ENCODE measurements around the gene ATAT1. TPM values are rescaled to one million over a fixed set of nuclear protein-coding genes. Genes with fewer than 3 reads are reported as not detected.

Gene ATAT1
- total and polyA plus RNA-seq, 12 donors: 0.78 to 16.3 (median 8.3) TPM

DNA sequence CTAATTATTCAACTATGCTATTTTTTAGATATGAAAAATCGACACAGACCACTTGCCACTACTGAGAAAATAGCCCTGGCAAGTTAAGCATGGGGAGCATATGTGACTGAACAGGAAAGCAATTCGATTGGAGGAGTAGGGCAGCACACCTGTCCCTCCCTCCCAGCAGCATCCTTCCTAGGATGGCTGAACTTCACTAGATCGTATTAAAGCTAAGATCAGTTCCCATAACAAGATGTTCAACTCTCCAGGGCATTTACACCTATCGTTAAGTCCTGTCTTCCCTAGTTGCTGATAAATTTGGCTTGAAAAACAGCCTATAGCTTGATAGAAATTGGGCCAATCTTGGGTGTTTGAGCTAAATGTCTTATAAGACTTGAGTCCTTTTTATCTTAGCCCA lies 16.6 kb upstream of the ATAT1 start:
- H3K27ac ChIP-seq: peak overlapping the region in 1 of 5 donors; percentile 23

DNA sequence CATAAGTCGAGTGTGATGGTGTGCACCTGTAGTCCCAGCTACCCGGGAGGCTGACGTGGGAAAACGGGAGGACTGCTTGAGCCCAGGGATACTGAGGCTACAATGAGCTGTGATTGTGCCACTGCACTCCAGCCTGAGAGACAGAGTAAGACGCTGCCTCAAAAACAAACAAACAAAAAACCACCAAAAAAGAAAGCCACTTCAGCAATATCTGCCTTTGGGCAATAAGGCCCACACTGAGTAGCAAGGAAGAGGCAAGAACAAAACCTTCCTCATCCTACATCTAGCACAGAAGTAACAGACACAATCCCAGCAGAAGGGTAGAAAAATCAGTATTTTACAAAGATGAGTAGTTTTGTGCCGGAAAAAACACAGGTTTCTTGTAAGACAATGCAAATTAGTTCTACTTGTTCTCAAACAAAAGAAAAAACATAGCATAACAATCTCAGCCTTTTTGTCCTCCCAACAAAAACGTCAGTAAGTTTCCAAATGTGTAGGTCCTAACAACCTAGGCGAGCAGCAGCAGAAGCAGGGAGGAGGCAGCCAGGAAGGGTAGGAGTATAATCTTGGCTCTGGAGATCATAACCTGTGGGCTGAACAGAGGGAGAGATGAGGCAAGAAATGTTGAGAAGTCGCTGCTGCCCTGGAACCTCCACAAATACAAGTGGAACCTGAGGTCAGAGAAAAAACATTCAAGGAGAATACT lies 15.4 kb upstream of the ATAT1 start:
- DNase-seq: no peak
- Histone ChIP-seq H3K27ac (no peak overlapping the region), H3K4me1 (replicated peaks in 1 of 2) (peaks cover 4 to 49% of the 10 kb centered on the region in 2 donors)

More for the DNA sequence above, 16.6 kb upstream of the ATAT1 start:
- H3K27me3 ChIP-seq: no peaks in the 10 kb centered on the region
- 78 to 82% (median 80%) methylated on average over 4 of the region's 4 CpGs for WGBS, 4 donors
- H3K4me3 ChIP-seq: no peak overlapping the region
- H3K9me3 ChIP-seq (replicated peaks in 1 of 3): no peaks in the 10 kb centered on the region
- no peak for TF ChIP-seq POLR2A (IDR thresholded peaks at IDR 0.05)
- TF ChIP-seq, protein P1, sequence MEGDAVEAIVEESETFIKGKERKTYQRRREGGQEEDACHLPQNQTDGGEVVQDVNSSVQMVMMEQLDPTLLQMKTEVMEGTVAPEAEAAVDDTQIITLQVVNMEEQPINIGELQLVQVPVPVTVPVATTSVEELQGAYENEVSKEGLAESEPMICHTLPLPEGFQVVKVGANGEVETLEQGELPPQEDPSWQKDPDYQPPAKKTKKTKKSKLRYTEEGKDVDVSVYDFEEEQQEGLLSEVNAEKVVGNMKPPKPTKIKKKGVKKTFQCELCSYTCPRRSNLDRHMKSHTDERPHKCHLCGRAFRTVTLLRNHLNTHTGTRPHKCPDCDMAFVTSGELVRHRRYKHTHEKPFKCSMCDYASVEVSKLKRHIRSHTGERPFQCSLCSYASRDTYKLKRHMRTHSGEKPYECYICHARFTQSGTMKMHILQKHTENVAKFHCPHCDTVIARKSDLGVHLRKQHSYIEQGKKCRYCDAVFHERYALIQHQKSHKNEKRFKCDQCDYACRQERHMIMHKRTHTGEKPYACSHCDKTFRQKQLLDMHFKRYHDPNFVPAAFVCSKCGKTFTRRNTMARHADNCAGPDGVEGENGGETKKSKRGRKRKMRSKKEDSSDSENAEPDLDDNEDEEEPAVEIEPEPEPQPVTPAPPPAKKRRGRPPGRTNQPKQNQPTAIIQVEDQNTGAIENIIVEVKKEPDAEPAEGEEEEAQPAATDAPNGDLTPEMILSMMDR (IDR thresholded peaks at IDR 0.05): no peak
- H3K4me1 ChIP-seq (replicated peaks in 1 of 2): peaks cover 4 to 49% of the 10 kb centered on the region in 2 donors
- intact Hi-C loops (cut with DNase I): no loop called here
- peaks cover 0 to 45% of the 10 kb centered on the region in 2 donors for H3K36me3 ChIP-seq (replicated peaks in 1 of 2)
- no peak for DNase-seq

DNA sequence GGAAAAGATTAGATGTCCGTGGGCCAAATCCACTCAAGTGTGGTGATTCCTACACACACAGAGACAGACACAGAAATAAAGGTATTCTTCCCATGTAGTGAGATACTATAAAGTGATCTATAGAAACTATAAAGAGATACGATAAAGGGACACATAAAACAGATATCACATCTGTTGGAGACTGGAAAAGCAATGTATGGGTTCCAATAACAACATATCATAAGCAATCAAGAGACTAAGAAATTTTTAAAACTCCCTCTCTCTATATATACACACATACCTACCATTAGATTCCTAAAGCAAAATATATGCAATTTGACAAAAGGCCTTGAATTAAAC lies 14.8 kb upstream of the ATAT1 start:
- Histone ChIP-seq H3K27me3 (no peaks in the 10 kb centered on the region), H3K4me1 (replicated peaks in 1 of 2) (peaks cover 4 to 49% of the 10 kb centered on the region in 2 donors), H3K9me3 (replicated peaks in 1 of 3) (no peaks in the 10 kb centered on the region), H3K36me3 (replicated peaks in 1 of 2) (peaks cover 0 to 41% of the 10 kb centered on the region in 2 donors), H3K27ac (no peak overlapping the region), H3K4me3 (no peak overlapping the region)
- WGBS, 4 donors: 61 to 69% (median 63%) methylated on average over 2 of the region's 2 CpGs
- TF ChIP-seq, protein P1 (IDR thresholded peaks at IDR 0.05): no peak
- no peak for TF ChIP-seq POLR2A (IDR thresholded peaks at IDR 0.05)
- DNase-seq: no peak
- intact Hi-C loops (cut with DNase I): no loop called here

More for the DNA sequence above, 15.4 kb upstream of the ATAT1 start:
- Histone ChIP-seq H3K36me3 (replicated peaks in 1 of 2) (peaks cover 0 to 41% of the 10 kb centered on the region in 2 donors), H3K27me3 (no peaks in the 10 kb centered on the region), H3K9me3 (replicated peaks in 1 of 3) (no peaks in the 10 kb centered on the region), H3K4me3 (no peak overlapping the region)
- intact Hi-C loops (cut with DNase I): no loop called here
- TF ChIP-seq, protein P1 (IDR thresholded peaks at IDR 0.05): no peak
- no peak for TF ChIP-seq POLR2A (IDR thresholded peaks at IDR 0.05)
- 73 to 75% (median 74%) methylated on average over 9 of the region's 9 CpGs for WGBS, 4 donors

DNA sequence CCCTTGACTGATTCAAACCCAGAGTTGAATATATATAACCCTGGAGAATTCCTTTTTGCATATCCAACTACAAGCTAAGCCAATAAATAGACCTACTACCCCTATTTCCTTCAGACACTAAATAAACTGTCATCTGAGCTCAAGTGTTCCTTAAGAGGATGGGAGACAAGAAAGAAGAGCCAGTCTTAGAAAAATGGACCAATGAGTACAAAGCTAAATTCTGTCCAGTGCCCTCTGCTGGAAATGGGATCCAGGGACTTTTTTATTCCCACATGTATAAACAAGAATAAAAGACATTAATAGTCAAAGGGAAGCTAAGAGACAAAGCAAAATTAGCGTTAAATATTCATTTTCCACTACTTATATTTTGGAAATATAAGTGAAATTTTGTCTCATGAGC lies 14.5 kb upstream of the ATAT1 start:
- H3K36me3 ChIP-seq (replicated peaks in 1 of 2): peaks cover 0 to 38% of the 10 kb centered on the region in 2 donors
- peak overlapping the region in 2 of 5 donors; percentile 53 to 96 for H3K27ac ChIP-seq
- intact Hi-C loops (cut with DNase I): no loop called here

More for the DNA sequence above, 14.5 kb upstream of the ATAT1 start:
- 70 to 79% (median 70%) methylated on average over 1 of the region's 1 CpG for WGBS, 4 donors
- TF ChIP-seq, protein P1 (IDR thresholded peaks at IDR 0.05): peak in 5 of 6 experiments; percentile 14 to 33 (median 24)
- no peak for TF ChIP-seq POLR2A (IDR thresholded peaks at IDR 0.05)
- no peaks in the 10 kb centered on the region for H3K27me3 ChIP-seq
- H3K4me1 ChIP-seq (replicated peaks in 1 of 2): peaks cover 4 to 49% of the 10 kb centered on the region in 2 donors
- H3K4me3 ChIP-seq: no peak overlapping the region
- H3K9me3 ChIP-seq (replicated peaks in 1 of 3): no peaks in the 10 kb centered on the region
- no peak for DNase-seq

Measured in adrenal gland (tissue), 12 donors.